Activated T-helper 1 cell treated with anti-CD3 and anti-CD28 coated beads, Interleukin-12 subunit alpha, Interleukin-12 subunit beta, Interleukin-2, Interleukin-4 antibody, amounts not matched to agents 30 ng/mL and 10 ng/mL and 1 ng/mL, durations not matched to agents 14 hours and 24 hours and 36 hours (primary cell): ENCODE results near the gene CAPNS2. TPM values are rescaled to one million over a fixed set of nuclear protein-coding genes. Genes with fewer than 3 reads are reported as not detected.

Source experiments
- DNase-seq: peaks from one replicate; pipeline ENCODE4 v3.0.0; 2021; ENCODE audit warnings: low spot score
- H3K27ac Mint-ChIP-seq: one replicate; pipeline ENCODE4 v1.8.0; 2021; ENCODE audit warnings: mild to moderate bottlenecking, mixed read lengths
- H3K27me3 Mint-ChIP-seq: one replicate; pipeline ENCODE4 v1.8.0; 2022; ENCODE audit warnings: mild to moderate bottlenecking, moderate library complexity, mixed read lengths; ENCODE audit not compliant: insufficient read depth
- H3K36me3 Mint-ChIP-seq: one replicate; pipeline ENCODE4 v1.8.0; 2021; ENCODE audit warnings: low read depth, mixed read lengths
- H3K4me1 Mint-ChIP-seq: one replicate; pipeline ENCODE4 v1.8.0; 2021; ENCODE audit warnings: low read depth, mixed read lengths
- H3K4me3 Mint-ChIP-seq: one replicate; pipeline ENCODE4 v1.8.0; 2021; ENCODE audit warnings: mild to moderate bottlenecking, moderate library complexity, mixed read lengths
- H3K9me3 Mint-ChIP-seq: one replicate; pipeline ENCODE4 v1.8.0; 2021; ENCODE audit warnings: mixed read lengths
- intact Hi-C: fragments of 100-400 bp; cut with micrococcal nuclease; formaldehyde crosslinking; loops from one replicate; pipeline ENCODE4 v1.15.1; 2024
- total RNA-seq: library from RNA; stranded (reverse); gene quantifications from 2 replicates; pipeline ENCODE4 v1.2.3, GENCODE V29; 2022

The CAPNS2 gene
- total RNA-seq = not detected in 2 replicates

GRCh38 chr16:55566432-55567175, at the start of gene CAPNS2:
CAPNS2 (plus strand) TSS chr16:55566684; CDS start chr16:55566757, 73 bp downstream.
- intact Hi-C loops = no loop called here
- H3K9me3 Mint-ChIP-seq = no peaks in the 10 kb centered on the region
- H3K4me3 Mint-ChIP-seq = no peak within 1 kb of the TSS
- H3K36me3 Mint-ChIP-seq = no peaks in the 10 kb centered on the region
- H3K27ac Mint-ChIP-seq = no peak within 1 kb of the TSS
- no peaks in the 10 kb centered on the region for H3K4me1 Mint-ChIP-seq
- DNase-seq = no peak
- H3K27me3 Mint-ChIP-seq = peaks cover 3% of the 10 kb centered on the region

- no peak for DNase-seq
- Mint-ChIP-seq H3K27me3 (no peaks in the 10 kb centered on the region), H3K9me3 (peaks cover 10% of the 10 kb centered on the region), H3K4me3 (no peak overlapping the region), H3K4me1 (no peaks in the 10 kb centered on the region), H3K36me3 (no peaks in the 10 kb centered on the region), H3K27ac (no peak overlapping the region)
- intact Hi-C loops = no loop called here
Measured at GRCh38 chr16:55521792-55522191, 44.7 kb upstream of the CAPNS2 start.

- intact Hi-C loops = no loop called here
- Mint-ChIP-seq H3K27ac (no peak overlapping the region), H3K36me3 (no peaks in the 10 kb centered on the region), H3K9me3 (peaks cover 10% of the 10 kb centered on the region), H3K4me3 (no peak overlapping the region), H3K4me1 (no peaks in the 10 kb centered on the region), H3K27me3 (peaks cover 2% of the 10 kb centered on the region)
- DNase-seq = no peak
Measured at GRCh38 chr16:55526441-55526840, 40.0 kb upstream of the CAPNS2 start.

GRCh38 chr16:55527885-55528284, 38.6 kb upstream of the CAPNS2 start:
- Mint-ChIP-seq H3K27me3 (peaks cover 4% of the 10 kb centered on the region), H3K36me3 (no peaks in the 10 kb centered on the region), H3K4me1 (no peaks in the 10 kb centered on the region), H3K9me3 (no peaks in the 10 kb centered on the region), H3K4me3 (no peak overlapping the region), H3K27ac (no peak overlapping the region)
- no peak for DNase-seq
- intact Hi-C loops = no loop called here

GRCh38 chr16:55529018-55529417, 37.5 kb upstream of the CAPNS2 start:
- intact Hi-C loops = no loop called here
- no peak overlapping the region for H3K27ac Mint-ChIP-seq

GRCh38 chr16:55530316-55530856, 36.1 kb upstream of the CAPNS2 start:
- intact Hi-C loops = no loop called here
- Mint-ChIP-seq H3K9me3 (no peaks in the 10 kb centered on the region), H3K4me1 (no peaks in the 10 kb centered on the region), H3K27ac (no peak overlapping the region), H3K4me3 (no peak overlapping the region), H3K27me3 (peaks cover 7% of the 10 kb centered on the region), H3K36me3 (no peaks in the 10 kb centered on the region)
- DNase-seq = no peak

More at GRCh38 chr16:55529018-55529417, 37.5 kb upstream of the CAPNS2 start:
- DNase-seq = no peak
- no peaks in the 10 kb centered on the region for H3K9me3 Mint-ChIP-seq
- H3K4me1 Mint-ChIP-seq = no peaks in the 10 kb centered on the region
- H3K36me3 Mint-ChIP-seq = no peaks in the 10 kb centered on the region
- H3K4me3 Mint-ChIP-seq = no peak overlapping the region
- peaks cover 7% of the 10 kb centered on the region for H3K27me3 Mint-ChIP-seq

GRCh38 chr16:55532227-55532626, 34.3 kb upstream of the CAPNS2 start:
- Mint-ChIP-seq H3K4me1 (no peaks in the 10 kb centered on the region), H3K27ac (no peak overlapping the region), H3K9me3 (no peaks in the 10 kb centered on the region), H3K36me3 (no peaks in the 10 kb centered on the region), H3K27me3 (peaks cover 7% of the 10 kb centered on the region), H3K4me3 (no peak overlapping the region)
- intact Hi-C loops = no loop called here
- DNase-seq = no peak

- no peaks in the 10 kb centered on the region for H3K9me3 Mint-ChIP-seq
- no peak overlapping the region for H3K4me3 Mint-ChIP-seq
- no peak for DNase-seq
- intact Hi-C loops = no loop called here
- no peaks in the 10 kb centered on the region for H3K36me3 Mint-ChIP-seq
- H3K27me3 Mint-ChIP-seq = peaks cover 7% of the 10 kb centered on the region
- no peaks in the 10 kb centered on the region for H3K4me1 Mint-ChIP-seq
- H3K27ac Mint-ChIP-seq = no peak overlapping the region
Measured at GRCh38 chr16:55534756-55535155, 31.7 kb upstream of the CAPNS2 start.

GRCh38 chr16:55539049-55539448, 27.4 kb upstream of the CAPNS2 start:
- H3K4me3 Mint-ChIP-seq = no peak overlapping the region
- no peaks in the 10 kb centered on the region for H3K4me1 Mint-ChIP-seq
- no peaks in the 10 kb centered on the region for H3K27me3 Mint-ChIP-seq
- H3K9me3 Mint-ChIP-seq = no peaks in the 10 kb centered on the region
- DNase-seq = no peak
- H3K27ac Mint-ChIP-seq = no peak overlapping the region
- intact Hi-C loops = no loop called here
- H3K36me3 Mint-ChIP-seq = no peaks in the 10 kb centered on the region

- Mint-ChIP-seq H3K4me1 (no peaks in the 10 kb centered on the region), H3K4me3 (no peak overlapping the region), H3K36me3 (no peaks in the 10 kb centered on the region), H3K27me3 (no peaks in the 10 kb centered on the region), H3K9me3 (no peaks in the 10 kb centered on the region), H3K27ac (no peak overlapping the region)
- intact Hi-C loops = no loop called here
- DNase-seq = no peak
Measured at GRCh38 chr16:55539488-55539887, 27.0 kb upstream of the CAPNS2 start.

GRCh38 chr16:55540221-55540620, 26.3 kb upstream of the CAPNS2 start:
- H3K4me3 Mint-ChIP-seq = no peak overlapping the region
- H3K36me3 Mint-ChIP-seq = no peaks in the 10 kb centered on the region
- intact Hi-C loops = loop anchor here (5.0 to 10.0 kb wide), 2 partner anchors 162 to 305 kb away; no protein-coding TSS in a partner anchor
- H3K9me3 Mint-ChIP-seq = no peaks in the 10 kb centered on the region
- H3K4me1 Mint-ChIP-seq = no peaks in the 10 kb centered on the region
- H3K27me3 Mint-ChIP-seq = no peaks in the 10 kb centered on the region
- no peak for DNase-seq
- H3K27ac Mint-ChIP-seq = no peak overlapping the region

- intact Hi-C loops = loop anchor here (1.0 to 10.0 kb wide), 3 partner anchors 77 to 302 kb away; no protein-coding TSS in a partner anchor
- no peak for DNase-seq
- no peaks in the 10 kb centered on the region for H3K27me3 Mint-ChIP-seq
- H3K36me3 Mint-ChIP-seq = no peaks in the 10 kb centered on the region
- no peak overlapping the region for H3K4me3 Mint-ChIP-seq
- H3K4me1 Mint-ChIP-seq = no peaks in the 10 kb centered on the region
- H3K9me3 Mint-ChIP-seq = no peaks in the 10 kb centered on the region
- H3K27ac Mint-ChIP-seq = no peak overlapping the region
Measured at GRCh38 chr16:55542459-55543082, 23.9 kb upstream of the CAPNS2 start.

- no peak overlapping the region for H3K27ac Mint-ChIP-seq
- DNase-seq = no peak
- intact Hi-C loops = loop anchor here (1.0 to 10.0 kb wide), 3 partner anchors 78 to 301 kb away; no protein-coding TSS in a partner anchor
- no peaks in the 10 kb centered on the region for H3K9me3 Mint-ChIP-seq
- no peak overlapping the region for H3K4me3 Mint-ChIP-seq
- H3K27me3 Mint-ChIP-seq = no peaks in the 10 kb centered on the region
- no peaks in the 10 kb centered on the region for H3K4me1 Mint-ChIP-seq
- H3K36me3 Mint-ChIP-seq = no peaks in the 10 kb centered on the region
Measured at GRCh38 chr16:55543472-55543871, 23.0 kb upstream of the CAPNS2 start.
